ENCODE measurements around the gene SLC8A2.
"Not testable (repeated sequence)": the region's sequence is repeated elsewhere in the genome, so short reads cannot be mapped to it uniquely, and the experiment has no call there.

GRCh38 chr19:47387623-47388022 is 84.1 kb downstream of the SLC8A2 start:
- not testable (repeated sequence) for TF ChIP-seq CTCF, POLR2A, EP300 (IDR thresholded peaks at IDR 0.05)

Data from ovary (tissue), 3 donors.